OCI-LY1 (cell line): ENCODE data around the gene CBLN1.

Experiments
- CTCF ChIP-seq: fragments of 200-600 bp; sonication (generic), shearing (Covaris generic); IDR thresholded peaks from 2 replicates; pipeline ENCODE4 v1.5.1; 2017; ENCODE audit warnings: mild to moderate bottlenecking, antibody characterized with exemption, low read length, moderate library complexity, mixed read lengths
- EZH2 ChIP-seq: fragments of 200-600 bp; sonication (generic), shearing (Covaris generic); IDR thresholded peaks from 2 replicates; pipeline ENCODE4 v1.8.0; 2017; ENCODE audit warnings: borderline replicate concordance, mixed run types, mild to moderate bottlenecking, antibody characterized with exemption, low read length, moderate library complexity, mixed read lengths

DNA sequence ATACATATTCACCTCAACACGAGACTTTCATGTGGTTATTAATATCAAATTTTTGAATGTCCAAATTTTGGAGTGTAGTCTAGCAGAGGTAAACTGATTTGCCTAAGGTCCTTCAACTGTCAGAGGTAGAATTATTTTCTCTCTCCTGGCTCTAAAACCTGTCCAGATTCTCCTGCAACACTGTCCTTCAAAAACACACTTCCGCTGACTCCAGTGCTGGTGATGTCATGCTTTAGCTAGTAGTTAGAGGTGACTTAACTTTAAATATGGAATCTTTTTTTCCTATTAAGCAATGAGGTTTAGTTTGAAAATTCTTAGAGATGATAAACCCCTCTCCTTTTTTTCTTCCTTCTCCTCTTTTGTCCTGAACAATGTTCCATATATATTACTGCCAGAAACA, 10.8 kb upstream of the CBLN1 start:
- TF ChIP-seq CTCF (no peak), EZH2 (no peak)
